ENCODE results near the gene ABR.

GRCh38 chr17:962166-962565, 217.6 kb downstream of the ABR start:
- TF ChIP-seq POLR2A (IDR thresholded peaks at IDR 0.05; ENCODE audit: low read length), result no peak
- TF ChIP-seq, protein P1, sequence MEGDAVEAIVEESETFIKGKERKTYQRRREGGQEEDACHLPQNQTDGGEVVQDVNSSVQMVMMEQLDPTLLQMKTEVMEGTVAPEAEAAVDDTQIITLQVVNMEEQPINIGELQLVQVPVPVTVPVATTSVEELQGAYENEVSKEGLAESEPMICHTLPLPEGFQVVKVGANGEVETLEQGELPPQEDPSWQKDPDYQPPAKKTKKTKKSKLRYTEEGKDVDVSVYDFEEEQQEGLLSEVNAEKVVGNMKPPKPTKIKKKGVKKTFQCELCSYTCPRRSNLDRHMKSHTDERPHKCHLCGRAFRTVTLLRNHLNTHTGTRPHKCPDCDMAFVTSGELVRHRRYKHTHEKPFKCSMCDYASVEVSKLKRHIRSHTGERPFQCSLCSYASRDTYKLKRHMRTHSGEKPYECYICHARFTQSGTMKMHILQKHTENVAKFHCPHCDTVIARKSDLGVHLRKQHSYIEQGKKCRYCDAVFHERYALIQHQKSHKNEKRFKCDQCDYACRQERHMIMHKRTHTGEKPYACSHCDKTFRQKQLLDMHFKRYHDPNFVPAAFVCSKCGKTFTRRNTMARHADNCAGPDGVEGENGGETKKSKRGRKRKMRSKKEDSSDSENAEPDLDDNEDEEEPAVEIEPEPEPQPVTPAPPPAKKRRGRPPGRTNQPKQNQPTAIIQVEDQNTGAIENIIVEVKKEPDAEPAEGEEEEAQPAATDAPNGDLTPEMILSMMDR (IDR thresholded peaks at IDR 0.05), result no peak
